Uterus (tissue), 2 donors: ENCODE measurements around the gene SDK2.

ENCODE experiments used
- CTCF ChIP-seq, 4 experiments: fragments of 200-600 bp in 2 of 4; fragments of 450-650 bp in 2 of 4; sonication (generic) in 2 of 4; IDR thresholded peaks; one replicate each; pipeline ENCODE4 v1.5.1; 2016 to 2019; ENCODE audit warnings: antibody characterized with exemption in 4 of 4, mild to moderate bottlenecking in 2 of 4, moderate library complexity in 1 of 4
- POLR2A ChIP-seq, 2 donors: fragments of 450-650 bp; IDR thresholded peaks; one replicate each; pipeline ENCODE4 v1.6.1; 2016; ENCODE audit warnings: antibody characterized with exemption in 2 of 2, mild to moderate bottlenecking in 1 of 2, moderate library complexity in 1 of 2

- TF ChIP-seq CTCF (IDR thresholded peaks at IDR 0.05) (no peak), POLR2A (IDR thresholded peaks at IDR 0.05) (no peak)
Measured at GRCh38 chr17:73466704-73467433, 177.4 kb downstream of the SDK2 start.
